Retinal pigment epithelial cell (primary cell): ENCODE results near the gene CTAGE1.
A peak's percentile ranks its signal among the peaks of the same experiment; 100 is the strongest.

Experiments used
- DNase-seq: peaks from one replicate; pipeline ENCODE4 v3.0.0-alpha.2; 2010; ENCODE audit warnings: low read depth
- H3K4me3 ChIP-seq: 2 replicates; pipeline ENCODE4 v1.5.1; 2011; ENCODE audit warnings: mild to moderate bottlenecking, low read length, control low read depth, moderate library complexity
- CTCF ChIP-seq: conservative IDR thresholded peaks from 2 replicates; pipeline ENCODE4 v1.5.1; 2011; ENCODE audit warnings: low read depth, low read length, control low read depth, inconsistent platforms

The CTAGE1 gene

GRCh38 chr18:22417496-22418188 is at the start of gene CTAGE1:
Gene CTAGE1, minus strand, starts transcription at chr18:22417915. Its CDS starts 104 bp downstream, at chr18:22417811.
- no peak within 1 kb of the TSS for H3K4me3 ChIP-seq
- DNase-seq = no peak
- no peak for TF ChIP-seq CTCF

- no peak for DNase-seq
Measured at GRCh38 chr18:22466608-22467395, 49.1 kb upstream of the CTAGE1 start.

GRCh38 chr18:22465859-22466457 is 48.2 kb upstream of the CTAGE1 start:
- no peak overlapping the region for H3K4me3 ChIP-seq
- DNase-seq = peak; percentile 86
- TF ChIP-seq CTCF = no peak

More at GRCh38 chr18:22466608-22467395, 49.1 kb upstream of the CTAGE1 start:
- no peak for TF ChIP-seq CTCF
- no peak overlapping the region for H3K4me3 ChIP-seq

- no peak for DNase-seq
- no peak for TF ChIP-seq CTCF
- H3K4me3 ChIP-seq = no peak overlapping the region
Measured at GRCh38 chr18:22463076-22463475, 45.4 kb upstream of the CTAGE1 start.

GRCh38 chr18:22459491-22459890 is 41.8 kb upstream of the CTAGE1 start:
- TF ChIP-seq CTCF = no peak
- DNase-seq = no peak

GRCh38 chr18:22457524-22457923 is 39.8 kb upstream of the CTAGE1 start:
- no peak for DNase-seq
- no peak overlapping the region for H3K4me3 ChIP-seq
- no peak for TF ChIP-seq CTCF

More at GRCh38 chr18:22459491-22459890, 41.8 kb upstream of the CTAGE1 start:
- no peak overlapping the region for H3K4me3 ChIP-seq
